Muscle of leg (tissue), 16 donors: ENCODE data around the gene HUS1B. TPM values are rescaled to one million over a fixed set of nuclear protein-coding genes. Genes with fewer than 3 reads are reported as not detected.

Source experiments
- DNase-seq: peaks from one replicate; pipeline ENCODE4 v3.0.0; 2013
- H3K27ac ChIP-seq: one replicate; pipeline ENCODE4 v1.5.1; 2013; ENCODE audit warnings: mild to moderate bottlenecking, low read length, control low read depth
- H3K27me3 ChIP-seq: one replicate; pipeline ENCODE4 v1.6.1; 2013; ENCODE audit warnings: low read length; ENCODE audit not compliant: control insufficient read depth, insufficient read depth
- H3K36me3 ChIP-seq: one replicate; pipeline ENCODE4 v1.6.1; 2013; ENCODE audit warnings: low read length; ENCODE audit not compliant: control insufficient read depth, insufficient read depth
- H3K4me1 ChIP-seq: one replicate; pipeline ENCODE4 v1.6.1; 2013; ENCODE audit warnings: low read length; ENCODE audit not compliant: control insufficient read depth, insufficient read depth
- H3K4me3 ChIP-seq: one replicate; pipeline ENCODE4 v1.5.1; 2013; ENCODE audit warnings: low read length, control low read depth
- H3K9me3 ChIP-seq: replicated peaks from 2 replicates; pipeline ENCODE4 v1.6.1; 2013; ENCODE audit warnings: low read depth, low read length; ENCODE audit not compliant: control insufficient read depth
- WGBS: methylation state at CpG from one replicate; pipeline ENCODE4 v1.1.5; 2013; ENCODE audit warnings: missing lambda C conversion rate; ENCODE audit not compliant: insufficient coverage; 5-methylcytosine and 5-hydroxymethylcytosine counted together
- long read RNA-seq, 11 donors: transcript quantifications; one replicate each; lab custom pipeline, GENCODE V29; 2026
- polyA plus RNA-seq, 8 donors: library from polyadenylated mRNA; unstranded; fragments of 120-200 nt; gene quantifications; one replicate each; pipeline versions ENCODE4 v1.2.1 to v1.2.3, GENCODE V29; 2013; ENCODE audit warnings: inconsistent platforms in 1 of 8, low replicate concordance in 1 of 8; ENCODE audit not compliant: insufficient read length in 8 of 8, insufficient read depth in 1 of 8
- total RNA-seq: library from RNA; stranded (reverse); fragments of 120-200 nt; gene quantifications from one replicate; pipeline ENCODE4 v1.2.4, GENCODE V29; 2013

The HUS1B gene
- 0.18 TPM for total RNA-seq
- under 1 TPM in 3 of 8 donors, not detected in 5; 0.19 to 0.28 (median 0.19) TPM for polyA plus RNA-seq
- long read RNA-seq, donor 1, result 0 reads
- long read RNA-seq, donor 2, result 0 reads
- long read RNA-seq, donor 3, result 0 reads
- long read RNA-seq, donor 4, result 0 reads
- long read RNA-seq, donor 5, result 0 reads
- long read RNA-seq, donor 6, result 0 reads
- long read RNA-seq, donor 7, result 0 reads
- long read RNA-seq, donor 8, result 0 reads
- long read RNA-seq, donor 9, partial matches to known transcripts, result 0 of 1 reads
- long read RNA-seq, donor 9, other reads (novel, unspliced or antisense), result 0 of 1 reads
- long read RNA-seq, donor 10, result 0 reads
- long read RNA-seq, donor 11, result 0 reads

DNA sequence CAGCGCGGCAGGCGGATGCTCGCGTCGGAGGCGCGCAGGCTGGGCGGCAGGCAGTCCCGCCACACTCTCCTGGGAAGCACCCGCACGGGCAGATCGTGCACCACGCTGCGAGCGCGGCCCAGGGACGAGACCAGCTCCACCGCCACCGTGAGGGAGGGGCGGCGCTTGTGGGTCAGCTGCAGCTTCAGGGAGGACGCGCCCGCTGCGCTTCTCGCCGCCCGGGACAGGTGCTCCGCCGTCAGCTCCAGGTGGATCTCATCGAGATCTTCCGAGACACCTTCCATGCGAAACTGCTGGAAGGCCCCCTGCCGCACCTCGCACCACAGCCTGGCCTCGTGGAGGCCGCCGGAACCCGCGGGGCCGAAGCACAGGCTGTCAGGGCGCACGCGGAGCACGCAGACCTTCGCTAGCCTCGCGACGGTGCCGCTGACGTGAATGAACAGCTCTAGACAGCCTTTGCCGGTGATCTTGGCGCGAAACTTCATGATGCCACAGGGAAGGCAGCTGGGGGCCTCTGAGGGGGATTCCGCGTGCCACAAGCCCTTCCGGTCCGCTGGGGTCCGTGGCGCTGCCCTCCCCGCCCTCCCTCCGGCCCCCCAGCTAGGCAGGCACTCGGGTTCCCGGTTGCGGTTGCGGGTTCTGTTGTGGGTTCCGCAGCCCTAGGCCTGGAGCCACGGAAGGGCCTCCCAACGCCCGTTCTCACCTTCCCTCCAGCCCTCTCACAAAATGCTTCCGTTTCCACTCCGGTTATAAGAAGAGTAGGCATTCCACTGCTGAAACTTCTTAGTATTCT is at the start of gene HUS1B:
Gene HUS1B, minus strand, starts transcription at position 641 of the 793 bp plus-strand sequence. Its CDS starts 156 bp downstream, at position 485.
- H3K27me3 ChIP-seq, result no peaks in the 10 kb centered on the region
- 93% methylated on average over 73 of the region's 73 CpGs for WGBS
- no peak within 1 kb of the TSS for H3K4me3 ChIP-seq
- H3K9me3 ChIP-seq, result peaks cover 5% of the 10 kb centered on the region
- no peak within 1 kb of the TSS for H3K27ac ChIP-seq
- no peak for DNase-seq
- H3K4me1 ChIP-seq, result no peaks in the 10 kb centered on the region
- H3K36me3 ChIP-seq, result peaks cover 3% of the 10 kb centered on the region

GRCh38 chr6:706146-706545 is 49.2 kb upstream of the HUS1B start:
- no peak for DNase-seq

GRCh38 chr6:705047-705446 is 48.1 kb upstream of the HUS1B start:
- Histone ChIP-seq H3K27ac (no peak overlapping the region), H3K9me3 (no peaks in the 10 kb centered on the region), H3K4me3 (no peak overlapping the region), H3K36me3 (no peaks in the 10 kb centered on the region), H3K4me1 (no peaks in the 10 kb centered on the region), H3K27me3 (peaks cover 16% of the 10 kb centered on the region)
- WGBS, result no CpG with 5 or more reads among the region's 4 CpGs
- no peak for DNase-seq

More at GRCh38 chr6:706146-706545, 49.2 kb upstream of the HUS1B start:
- WGBS, result no CpG with 5 or more reads among the region's 6 CpGs
- Histone ChIP-seq H3K4me3 (no peak overlapping the region), H3K4me1 (no peaks in the 10 kb centered on the region), H3K36me3 (no peaks in the 10 kb centered on the region), H3K9me3 (no peaks in the 10 kb centered on the region), H3K27me3 (peaks cover 19% of the 10 kb centered on the region), H3K27ac (no peak overlapping the region)

- peaks cover 16% of the 10 kb centered on the region for H3K27me3 ChIP-seq
- H3K9me3 ChIP-seq, result no peaks in the 10 kb centered on the region
- 83% methylated on average over 3 of the region's 6 CpGs for WGBS
- no peak overlapping the region for H3K27ac ChIP-seq
- H3K36me3 ChIP-seq, result no peaks in the 10 kb centered on the region
- DNase-seq, result no peak
- no peaks in the 10 kb centered on the region for H3K4me1 ChIP-seq
- no peak overlapping the region for H3K4me3 ChIP-seq
These were observed 47.1 kb upstream of the HUS1B start for GRCh38 chr6:704046-704445.

DNA sequence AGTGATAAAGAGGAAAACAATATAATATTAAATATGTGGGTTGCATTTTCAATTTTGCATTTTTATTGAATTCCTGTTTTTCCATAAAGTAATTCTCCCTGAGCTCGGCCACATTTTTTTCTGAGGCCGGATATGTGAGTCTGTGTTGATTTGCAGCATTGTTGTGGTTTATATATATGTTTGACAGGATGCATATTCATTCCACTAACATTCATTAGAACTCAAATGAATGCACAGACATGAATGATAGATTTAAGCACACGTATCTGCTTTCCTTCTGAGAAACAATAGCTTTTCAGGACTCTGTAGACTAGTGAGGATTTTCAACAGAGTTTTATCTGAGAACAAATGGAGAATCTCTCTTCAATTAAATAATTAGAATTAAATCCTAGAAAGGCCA is 46.7 kb upstream of the HUS1B start:
- no peak for DNase-seq
- Histone ChIP-seq H3K9me3 (no peaks in the 10 kb centered on the region), H3K27ac (no peak overlapping the region), H3K27me3 (peaks cover 16% of the 10 kb centered on the region), H3K4me3 (no peak overlapping the region), H3K4me1 (no peaks in the 10 kb centered on the region), H3K36me3 (no peaks in the 10 kb centered on the region)
- WGBS, result no CpG with 5 or more reads among the region's 3 CpGs

DNA sequence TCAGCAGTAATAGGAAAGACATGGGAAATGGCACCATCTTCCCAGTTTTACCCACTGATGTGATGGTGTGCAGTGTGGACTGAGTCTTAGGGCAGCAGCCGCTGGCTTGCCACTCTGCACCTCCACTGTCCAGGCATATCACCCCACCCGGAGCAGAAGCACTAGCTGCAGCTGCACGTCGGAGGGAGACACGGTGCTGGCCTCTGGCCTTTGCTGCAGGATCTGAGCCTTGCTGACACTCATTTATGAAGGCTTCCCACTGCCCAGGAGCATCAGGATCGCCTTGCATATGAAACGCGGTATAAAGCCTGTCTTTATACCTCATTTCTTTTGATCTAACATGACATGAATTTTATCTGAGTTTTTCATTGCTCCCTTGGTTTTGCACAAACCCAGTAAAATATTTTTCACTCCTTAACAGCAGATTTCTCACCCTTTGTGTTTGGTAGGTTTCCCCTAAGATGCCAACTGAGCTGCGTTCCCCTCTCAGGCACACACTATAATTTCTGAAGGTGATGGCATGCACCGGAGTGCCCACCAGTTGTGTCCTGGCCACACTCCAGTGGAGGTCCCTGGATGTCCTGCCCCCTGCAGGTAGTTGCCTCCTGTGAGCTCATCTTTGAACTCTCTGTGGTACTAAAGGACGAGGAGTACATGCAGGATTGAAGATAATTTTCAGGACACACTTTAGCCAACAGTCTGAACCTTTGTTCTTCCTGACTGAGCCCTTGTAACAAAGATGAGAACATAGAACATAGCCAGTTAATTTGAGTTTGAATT is 45.0 kb upstream of the HUS1B start:
- Histone ChIP-seq H3K36me3 (no peaks in the 10 kb centered on the region), H3K27me3 (peaks cover 13% of the 10 kb centered on the region), H3K9me3 (no peaks in the 10 kb centered on the region), H3K4me3 (no peak overlapping the region), H3K4me1 (no peaks in the 10 kb centered on the region), H3K27ac (no peak overlapping the region)
- no peak for DNase-seq
- WGBS, result 49% methylated on average over 9 of the region's 11 CpGs

DNA sequence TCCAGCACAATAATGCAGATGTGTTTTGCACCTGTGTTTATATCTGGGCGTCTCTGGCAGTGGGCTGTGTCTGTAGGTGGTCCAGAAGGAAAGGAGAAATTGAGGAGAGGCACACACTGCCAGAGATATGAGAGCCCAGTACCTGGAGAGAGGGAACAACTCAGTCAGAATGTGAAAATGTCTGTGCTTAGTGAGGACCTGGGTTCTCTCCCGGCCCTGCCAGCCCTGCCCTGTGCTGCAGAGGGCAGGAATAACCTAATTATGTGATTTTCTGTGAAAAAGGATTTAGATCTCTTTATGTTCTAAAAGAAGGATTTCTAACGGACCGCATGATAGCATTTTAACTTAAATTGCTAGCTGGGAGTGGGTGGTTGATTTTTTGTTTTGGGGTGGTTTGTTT is 44.3 kb upstream of the HUS1B start:
- Histone ChIP-seq H3K4me3 (no peak overlapping the region), H3K9me3 (no peaks in the 10 kb centered on the region), H3K36me3 (no peaks in the 10 kb centered on the region), H3K27ac (no peak overlapping the region), H3K4me1 (no peaks in the 10 kb centered on the region), H3K27me3 (peaks cover 11% of the 10 kb centered on the region)
- 23% methylated on average over 2 of the region's 4 CpGs for WGBS
- no peak for DNase-seq

GRCh38 chr6:700490-700889 is 43.6 kb upstream of the HUS1B start:
- Histone ChIP-seq H3K27me3 (peaks cover 9% of the 10 kb centered on the region), H3K9me3 (no peaks in the 10 kb centered on the region), H3K27ac (no peak overlapping the region), H3K4me1 (no peaks in the 10 kb centered on the region), H3K36me3 (no peaks in the 10 kb centered on the region), H3K4me3 (no peak overlapping the region)
- WGBS, result no CpG with 5 or more reads among the region's 3 CpGs
- DNase-seq, result no peak

DNA sequence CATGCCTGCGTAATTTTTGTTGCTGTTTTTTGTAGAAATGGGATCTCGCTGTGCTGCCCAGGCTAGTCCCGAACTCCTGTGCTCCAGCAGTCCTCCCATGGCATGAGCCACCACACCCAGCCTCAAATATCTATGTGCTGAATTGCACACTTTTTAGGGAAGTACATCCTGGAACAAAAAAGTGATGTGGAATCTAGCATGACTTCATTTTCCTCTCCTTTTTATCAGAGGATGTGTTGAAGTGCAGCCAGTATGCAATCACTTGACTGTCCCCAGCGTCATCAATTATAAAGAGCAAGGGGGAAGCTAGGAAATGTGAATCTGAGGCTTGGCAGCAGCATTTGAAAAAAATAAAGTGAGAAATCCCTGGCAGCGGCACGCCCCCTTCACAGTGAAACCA is 42.4 kb upstream of the HUS1B start:
- no peaks in the 10 kb centered on the region for H3K36me3 ChIP-seq
- H3K9me3 ChIP-seq, result no peaks in the 10 kb centered on the region
- no peaks in the 10 kb centered on the region for H3K4me1 ChIP-seq
- H3K27me3 ChIP-seq, result peaks cover 9% of the 10 kb centered on the region
- no peak overlapping the region for H3K4me3 ChIP-seq
- no peak overlapping the region for H3K27ac ChIP-seq
- no peak for DNase-seq
- no CpG with 5 or more reads among the region's 6 CpGs for WGBS
